ENCODE results near the gene TMEM132D.

TMEM132D gene

GRCh38 chr12:129723260-129723659 is 180.6 kb downstream of the TMEM132D start:
- no peak for DNase-seq (ENCODE audit: low read depth)

GRCh38 chr12:129720618-129721017 is 183.2 kb downstream of the TMEM132D start:
- no peak for DNase-seq (ENCODE audit: low read depth)

GRCh38 chr12:129719416-129719815 is 184.4 kb downstream of the TMEM132D start:
- DNase-seq (ENCODE audit: low read depth) = peak; percentile 10

- no peak for DNase-seq (ENCODE audit: low read depth)
Observed at GRCh38 chr12:129717438-129717837, 186.4 kb downstream of the TMEM132D start.

- DNase-seq (ENCODE audit: low read depth) = no peak
Observed at GRCh38 chr12:129716825-129717224, 187.0 kb downstream of the TMEM132D start.

GRCh38 chr12:129706716-129707115 is 197.1 kb downstream of the TMEM132D start:
- no peak for DNase-seq (ENCODE audit: low read depth)

GRCh38 chr12:129704232-129704830 is 199.5 kb downstream of the TMEM132D start:
- no peak for DNase-seq (ENCODE audit: low read depth)

- DNase-seq (ENCODE audit: low read depth) = no peak
Observed at GRCh38 chr12:129701631-129702101, 202.2 kb downstream of the TMEM132D start.

- no peak for DNase-seq (ENCODE audit: low read depth)
Observed at GRCh38 chr12:129700036-129700435, 203.8 kb downstream of the TMEM132D start.

GRCh38 chr12:129696926-129697325 is 206.9 kb downstream of the TMEM132D start:
- DNase-seq (ENCODE audit: low read depth) = peak; percentile 49

- no peak for DNase-seq (ENCODE audit: low read depth)
Observed at GRCh38 chr12:129696405-129696804, 207.4 kb downstream of the TMEM132D start.

- DNase-seq (ENCODE audit: low read depth) = no peak
Observed at GRCh38 chr12:129693731-129694130, 210.1 kb downstream of the TMEM132D start.

- DNase-seq (ENCODE audit: low read depth) = no peak
Observed at GRCh38 chr12:129687731-129688130, 216.1 kb downstream of the TMEM132D start.

- no peak for DNase-seq (ENCODE audit: low read depth)
Observed at GRCh38 chr12:129681830-129682229, 222.0 kb downstream of the TMEM132D start.

- DNase-seq (ENCODE audit: low read depth) = no peak
Observed at GRCh38 chr12:129681151-129681550, 222.7 kb downstream of the TMEM132D start.

- DNase-seq (ENCODE audit: low read depth) = no peak
Observed at GRCh38 chr12:129676411-129676810, 227.4 kb downstream of the TMEM132D start.

GRCh38 chr12:129675947-129676346 is 227.9 kb downstream of the TMEM132D start:
- DNase-seq (ENCODE audit: low read depth) = no peak

GRCh38 chr12:129675496-129675895 is 228.3 kb downstream of the TMEM132D start:
- no peak for DNase-seq (ENCODE audit: low read depth)

- DNase-seq (ENCODE audit: low read depth) = no peak
Observed at GRCh38 chr12:129673806-129674205, 230.0 kb downstream of the TMEM132D start.

GRCh38 chr12:129672110-129672509 is 231.7 kb downstream of the TMEM132D start:
- no peak for DNase-seq (ENCODE audit: low read depth)

- DNase-seq (ENCODE audit: low read depth) = peak; percentile 7
Observed at GRCh38 chr12:129670256-129670920, 233.4 kb downstream of the TMEM132D start.

- peak; percentile 15 for DNase-seq (ENCODE audit: low read depth)
Observed at GRCh38 chr12:129665414-129665813, 238.4 kb downstream of the TMEM132D start.

GRCh38 chr12:129662234-129662633 is 241.6 kb downstream of the TMEM132D start:
- no peak for DNase-seq (ENCODE audit: low read depth)

- DNase-seq (ENCODE audit: low read depth) = no peak
Observed at GRCh38 chr12:129660946-129661345, 242.9 kb downstream of the TMEM132D start.

All from iris pigment epithelial cell (primary cell).